DND-41 (cell line): ENCODE data around the gene CHRNA5.

Experiments
- ATAC-seq: fragments of 200-7000 bp; cut with Tn5 transposase; 3 replicates; pipeline ENCODE4 v1.9.1; 2021; ENCODE audit warnings: low read depth; ENCODE audit not compliant: insufficient read depth
- DNase-seq: peaks from one replicate; pipeline ENCODE4 v3.0.0-alpha.2; 2020
- H2AFZ ChIP-seq: 2 replicates; pipeline ENCODE4 v1.6.0; 2012; ENCODE audit warnings: low read depth, low read length
- H3K27ac ChIP-seq: 2 replicates; pipeline ENCODE4 v1.5.1; 2012; ENCODE audit warnings: low read length, inconsistent platforms
- H3K27me3 ChIP-seq: fragments of 200-600 bp; sonication (generic); 2 replicates; pipeline ENCODE4 v1.6.0; 2012; ENCODE audit warnings: low read length, mild to moderate bottlenecking, inconsistent platforms; ENCODE audit not compliant: insufficient read depth, poor library complexity
- H3K36me3 ChIP-seq: 2 replicates; pipeline ENCODE4 v1.5.1; 2012; ENCODE audit warnings: low read length, inconsistent platforms; ENCODE audit not compliant: insufficient read depth
- H3K4me1 ChIP-seq: 2 replicates; pipeline ENCODE4 v1.5.1; 2012; ENCODE audit warnings: mild to moderate bottlenecking, low read length; ENCODE audit not compliant: insufficient read depth
- H3K4me2 ChIP-seq: 2 replicates; pipeline ENCODE4 v1.6.0; 2012; ENCODE audit warnings: mild to moderate bottlenecking, moderate library complexity, low read length, inconsistent platforms; ENCODE audit not compliant: insufficient read depth
- H3K4me3 ChIP-seq, 2 experiments: fragments of 200-600 bp in 1 of 2; shearing (Covaris generic) in 1 of 2; 2 replicates each; pipeline ENCODE4 v1.5.1; 2012 to 2016; ENCODE audit warnings: inconsistent platforms in 2 of 2, low read length in 2 of 2, mild to moderate bottlenecking in 2 of 2, low read depth in 1 of 2, moderate library complexity in 1 of 2
- H3K79me2 ChIP-seq: 2 replicates; pipeline ENCODE4 v1.6.0; 2012; ENCODE audit warnings: low read length, inconsistent platforms; ENCODE audit not compliant: insufficient read depth
- H3K9ac ChIP-seq: 2 replicates; pipeline ENCODE4 v1.6.0; 2012; ENCODE audit warnings: low read depth, mild to moderate bottlenecking, inconsistent platforms, low read length, moderate library complexity
- H3K9me3 ChIP-seq: 2 replicates; pipeline ENCODE4 v1.5.1; 2012; ENCODE audit warnings: low read length, moderate library complexity, mild to moderate bottlenecking, inconsistent platforms; ENCODE audit not compliant: insufficient read depth, severe bottlenecking
- H4K20me1 ChIP-seq: 2 replicates; pipeline ENCODE4 v1.6.0; 2012; ENCODE audit warnings: low read length; ENCODE audit not compliant: insufficient read depth
- EZH2 ChIP-seq: IDR thresholded peaks from 3 replicates; pipeline ENCODE4 v1.6.1; 2012; ENCODE audit warnings: borderline replicate concordance, low read depth, mild to moderate bottlenecking, moderate library complexity, low read length, inconsistent platforms; ENCODE audit not compliant: severe bottlenecking

The CHRNA5 gene

DNA sequence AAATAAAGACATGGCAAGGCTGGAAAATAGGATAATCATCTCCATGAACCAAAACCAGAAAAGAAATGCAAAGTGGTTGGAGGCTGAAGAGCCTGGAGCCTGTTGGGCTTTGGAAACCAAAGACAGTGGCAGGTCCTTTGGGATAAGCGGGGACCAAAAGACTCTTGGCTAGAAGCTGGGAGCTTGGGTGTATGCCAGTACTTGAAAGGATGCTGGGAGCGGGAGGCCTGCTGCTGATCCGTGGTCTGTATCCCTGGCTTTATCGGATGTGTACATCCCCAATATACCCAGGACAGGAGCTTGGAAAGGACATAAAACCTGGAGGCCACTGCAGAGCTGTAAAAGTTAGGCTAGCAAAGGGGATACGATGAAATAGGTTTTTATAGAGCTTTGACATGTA, 77.0 kb downstream of the CHRNA5 start:
- no peaks in the 10 kb centered on the region for H3K36me3 ChIP-seq
- H3K27ac ChIP-seq: no peak overlapping the region
- H4K20me1 ChIP-seq: no peaks in the 10 kb centered on the region
- no peak overlapping the region for H2AFZ ChIP-seq
- no peaks in the 10 kb centered on the region for H3K27me3 ChIP-seq
- ATAC-seq (no peak), DNase-seq (no peak)
- no peaks in the 10 kb centered on the region for H3K79me2 ChIP-seq
- H3K9me3 ChIP-seq: no peaks in the 10 kb centered on the region
- H3K4me3 ChIP-seq: no peak overlapping the region
- no peaks in the 10 kb centered on the region for H3K4me1 ChIP-seq
- H3K9ac ChIP-seq: no peak overlapping the region
- no peak overlapping the region for H3K4me2 ChIP-seq
- TF ChIP-seq EZH2: no peak
